Liver (tissue), 9 donors: ENCODE measurements around the gene RFPL1. TPM values are rescaled to one million over a fixed set of nuclear protein-coding genes. Genes with fewer than 3 reads are reported as not detected.
"Not testable (repeated sequence)": the region's sequence is repeated elsewhere in the genome, so short reads cannot be mapped to it uniquely, and the experiment has no call there.

Source experiments
- DNase-seq: peaks from one replicate; pipeline ENCODE4 v3.0.0-alpha.2; 2017; ENCODE audit warnings: low spot score
- H3K27ac ChIP-seq, 2 donors: one replicate each; pipeline ENCODE4 v1.7.0; 2013; ENCODE audit warnings: inconsistent platforms in 2 of 2, low read length in 2 of 2, control low read depth in 1 of 2, low read depth in 1 of 2, mild to moderate bottlenecking in 1 of 2
- H3K27me3 ChIP-seq, 4 donors: one replicate each; pipeline versions ENCODE4 v1.6.1 to v1.7.0; 2013; ENCODE audit warnings: low read length in 3 of 4, inconsistent platforms in 1 of 4, mild to moderate bottlenecking in 1 of 4, moderate library complexity in 1 of 4; ENCODE audit not compliant: control insufficient read depth in 4 of 4, insufficient read depth in 4 of 4
- H3K36me3 ChIP-seq, 4 donors: one replicate each; pipeline versions ENCODE4 v1.6.1 to v1.7.0; 2013; ENCODE audit warnings: low read length in 3 of 4, mild to moderate bottlenecking in 3 of 4, low read depth in 1 of 4, moderate library complexity in 1 of 4; ENCODE audit not compliant: control insufficient read depth in 4 of 4, insufficient read depth in 3 of 4
- H3K4me1 ChIP-seq, 4 donors: one replicate each; pipeline versions ENCODE4 v1.6.1 to v1.7.0; 2013; ENCODE audit warnings: low read length in 3 of 4, mild to moderate bottlenecking in 3 of 4, moderate library complexity in 1 of 4; ENCODE audit not compliant: control insufficient read depth in 4 of 4, insufficient read depth in 4 of 4
- H3K4me3 ChIP-seq, 3 donors: one replicate each; pipeline versions ENCODE4 v1.6.1 to v1.7.0; 2013; ENCODE audit warnings: low read length in 3 of 3, control low read depth in 1 of 3, low read depth in 1 of 3, mild to moderate bottlenecking in 1 of 3
- H3K9ac ChIP-seq, 2 donors: one replicate each; pipeline ENCODE4 v1.7.0; 2013; ENCODE audit warnings: low read length in 2 of 2, mild to moderate bottlenecking in 2 of 2, moderate library complexity in 2 of 2, control low read depth in 1 of 2, low read depth in 1 of 2
- H3K9me3 ChIP-seq, 4 donors: one replicate each; pipeline versions ENCODE4 v1.6.1 to v1.7.0; 2013; ENCODE audit warnings: low read length in 3 of 4; ENCODE audit not compliant: control insufficient read depth in 4 of 4
- EGR1 ChIP-seq, 2 donors: IDR thresholded peaks; 2 replicates each; pipeline ENCODE4 v1.6.1; 2016 to 2018; ENCODE audit warnings: antibody characterized with exemption in 2 of 2, low read depth in 2 of 2
- FOXA1 ChIP-seq: IDR thresholded peaks from 2 replicates; pipeline ENCODE4 v1.6.1; 2016; ENCODE audit warnings: antibody characterized with exemption
- FOXA2 ChIP-seq: IDR thresholded peaks from 2 replicates; pipeline ENCODE4 v1.6.1; 2016; ENCODE audit warnings: antibody characterized with exemption
- GABPA ChIP-seq, 2 donors: IDR thresholded peaks in 1 of 2; conservative IDR thresholded peaks in 1 of 2; 2 replicates each; pipeline ENCODE4 v1.6.1; 2016; ENCODE audit warnings: antibody characterized with exemption in 2 of 2, mild to moderate bottlenecking in 1 of 2, moderate library complexity in 1 of 2
- HNF4G ChIP-seq: IDR thresholded peaks from 2 replicates; pipeline ENCODE4 v1.6.1; 2016; ENCODE audit warnings: antibody characterized with exemption
- JUND ChIP-seq, 2 donors: IDR thresholded peaks; 2 replicates each; pipeline ENCODE4 v1.6.1; 2016; ENCODE audit warnings: antibody characterized with exemption in 2 of 2
- MAX ChIP-seq: IDR thresholded peaks from 2 replicates; pipeline ENCODE4 v1.6.1; 2016; ENCODE audit warnings: antibody characterized with exemption
- NR2F2 ChIP-seq: IDR thresholded peaks from 2 replicates; pipeline ENCODE4 v1.6.1; 2016; ENCODE audit warnings: antibody characterized with exemption
- RAD21 ChIP-seq, 2 donors: IDR thresholded peaks; 2 replicates each; pipeline ENCODE4 v1.6.1; 2016; ENCODE audit warnings: antibody characterized with exemption in 2 of 2, mild to moderate bottlenecking in 2 of 2
- SP1 ChIP-seq: IDR thresholded peaks from 2 replicates; pipeline ENCODE4 v1.6.1; 2018; ENCODE audit warnings: antibody characterized with exemption, mild to moderate bottlenecking
- YY1 ChIP-seq: IDR thresholded peaks from 2 replicates; pipeline ENCODE4 v1.6.1; 2016; ENCODE audit warnings: antibody characterized with exemption, mild to moderate bottlenecking
- WGBS: extraction: QIAGEN DNeasy Blood & Tissue Kit; methylation state at CpG from one replicate; pipeline ENCODE4 v1.1.7; 2013; 5-methylcytosine and 5-hydroxymethylcytosine counted together
- polyA plus RNA-seq, 2 donors: library from polyadenylated mRNA; stranded (reverse) in 1 of 2; unstranded in 1 of 2; fragments of 200-250 nt in 1 of 2; fragments of >200 nt in 1 of 2; fragmentation: Nextera tagmentation in 1 of 2; extraction: Ambion mirVana in 1 of 2; gene quantifications; one replicate each; pipeline versions ENCODE4 v1.2.1 to v1.2.3, GENCODE V29; 2013 to 2015
- total RNA-seq, 2 donors: library from RNA; depleted of rRNA; stranded (reverse); fragments of >200 nt; gene quantifications; one replicate each; pipeline ENCODE4 v1.2.3, GENCODE V29; 2014
- TF ChIP-seq, protein P1 (sequence below): fragments of 150-350 bp; IDR thresholded peaks from 2 replicates; pipeline ENCODE4 v1.5.1; 2017; ENCODE audit warnings: improper control_type of control experiment, low read depth, low read length; ENCODE audit not compliant: missing input control
- TF ChIP-seq, protein P2 (sequence below): IDR thresholded peaks from 2 replicates; pipeline ENCODE4 v1.6.1; 2016; ENCODE audit warnings: antibody characterized with exemption
- TF ChIP-seq, protein P3 (sequence below): IDR thresholded peaks from 2 replicates; pipeline ENCODE4 v1.6.1; 2016; ENCODE audit warnings: antibody characterized with exemption, mild to moderate bottlenecking
- donor health status: healthy.
- donor health status: healthy.
- donor health status: healthy.
- donor health status: healthy.
- donor health status: healthy.

The RFPL1 gene
- total and polyA plus RNA-seq, 4 donors: 1.0 TPM; not detected in 2

GRCh38 chr22:29412772-29413171, 25.6 kb upstream of the RFPL1 start:
- H3K9ac ChIP-seq, H3K27ac ChIP-seq, H3K9me3 ChIP-seq, H3K27me3 ChIP-seq, H3K4me3 ChIP-seq, H3K36me3 ChIP-seq, H3K4me1 ChIP-seq, DNase-seq: not testable (repeated sequence)
- TF ChIP-seq, protein P1, sequence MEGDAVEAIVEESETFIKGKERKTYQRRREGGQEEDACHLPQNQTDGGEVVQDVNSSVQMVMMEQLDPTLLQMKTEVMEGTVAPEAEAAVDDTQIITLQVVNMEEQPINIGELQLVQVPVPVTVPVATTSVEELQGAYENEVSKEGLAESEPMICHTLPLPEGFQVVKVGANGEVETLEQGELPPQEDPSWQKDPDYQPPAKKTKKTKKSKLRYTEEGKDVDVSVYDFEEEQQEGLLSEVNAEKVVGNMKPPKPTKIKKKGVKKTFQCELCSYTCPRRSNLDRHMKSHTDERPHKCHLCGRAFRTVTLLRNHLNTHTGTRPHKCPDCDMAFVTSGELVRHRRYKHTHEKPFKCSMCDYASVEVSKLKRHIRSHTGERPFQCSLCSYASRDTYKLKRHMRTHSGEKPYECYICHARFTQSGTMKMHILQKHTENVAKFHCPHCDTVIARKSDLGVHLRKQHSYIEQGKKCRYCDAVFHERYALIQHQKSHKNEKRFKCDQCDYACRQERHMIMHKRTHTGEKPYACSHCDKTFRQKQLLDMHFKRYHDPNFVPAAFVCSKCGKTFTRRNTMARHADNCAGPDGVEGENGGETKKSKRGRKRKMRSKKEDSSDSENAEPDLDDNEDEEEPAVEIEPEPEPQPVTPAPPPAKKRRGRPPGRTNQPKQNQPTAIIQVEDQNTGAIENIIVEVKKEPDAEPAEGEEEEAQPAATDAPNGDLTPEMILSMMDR: peak; percentile 37
- TF ChIP-seq RAD21 (IDR thresholded peaks at IDR 0.05): peak; percentile 50 to 63
- 28% methylated on average over 4 of the region's 4 CpGs for WGBS

DNA sequence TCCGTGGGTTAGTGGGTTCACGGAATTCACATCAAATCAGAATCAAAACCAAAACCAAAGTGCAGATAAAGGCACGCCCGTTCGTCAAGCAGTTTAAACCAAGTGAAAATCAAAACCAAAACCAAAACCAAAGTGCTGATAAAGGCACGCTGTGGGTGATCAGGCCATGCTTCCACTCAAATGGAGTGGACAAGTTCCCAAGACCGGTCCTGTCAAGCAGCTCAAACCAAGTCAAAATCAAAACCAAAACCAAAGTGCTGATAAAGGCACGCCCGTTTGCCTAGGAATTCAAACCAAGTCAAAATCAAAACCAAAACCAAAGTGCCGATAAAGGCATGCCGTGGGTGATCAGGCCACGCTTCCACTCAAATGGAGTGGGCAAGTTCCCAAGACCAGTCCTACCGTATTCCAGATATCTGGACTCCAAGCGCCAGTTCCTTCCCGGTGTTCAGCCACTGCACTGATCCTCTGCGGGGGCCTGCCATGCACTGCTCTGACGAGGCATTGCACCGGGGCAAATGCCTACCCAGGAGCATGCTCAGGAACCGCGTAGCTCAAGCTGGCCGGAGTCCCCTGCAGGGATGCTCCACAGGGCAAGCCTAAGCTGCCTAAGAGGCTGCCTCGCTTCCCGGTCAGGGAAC, 23.3 kb upstream of the RFPL1 start:
- H3K4me1 ChIP-seq, H3K27me3 ChIP-seq, H3K9me3 ChIP-seq, DNase-seq, H3K36me3 ChIP-seq: not testable (repeated sequence)
- TF ChIP-seq MAX (peak; percentile 94), NR2F2 (peak; percentile 18), YY1 (peak; percentile 53), SP1 (peak; percentile 12), GABPA (IDR thresholded peaks at IDR 0.05 in 1 of 2, conservative IDR thresholded peaks at IDR 0.05 in 1 of 2) (peak in 1 of 2 donors; percentile 22)
- WGBS: 13% methylated on average over 23 of the region's 23 CpGs
- H3K9ac ChIP-seq: peak overlapping the region; percentile 66 to 77
- peak overlapping the region; percentile 70 to 87 for H3K27ac ChIP-seq
- H3K4me3 ChIP-seq: peak overlapping the region; percentile 51 to 81 (median 54)

GRCh38 chr22:29418704-29419103, 19.7 kb upstream of the RFPL1 start:
- not testable (repeated sequence) for H3K9ac ChIP-seq, H3K4me3 ChIP-seq, H3K4me1 ChIP-seq, H3K27me3 ChIP-seq, H3K9me3 ChIP-seq, DNase-seq, H3K27ac ChIP-seq, H3K36me3 ChIP-seq
- 71% methylated on average over 5 of the region's 5 CpGs for WGBS

GRCh38 chr22:29426476-29426875, 11.9 kb upstream of the RFPL1 start:
- no peak overlapping the region for H3K9ac ChIP-seq
- no peak overlapping the region for H3K27ac ChIP-seq
- no peak for DNase-seq
- WGBS: 94% methylated on average over 7 of the region's 7 CpGs
- no peaks in the 10 kb centered on the region for H3K27me3 ChIP-seq
- H3K4me1 ChIP-seq: peaks cover 0 to 1% (median 0%) of the 10 kb centered on the region in 4 donors
- no peaks in the 10 kb centered on the region for H3K9me3 ChIP-seq
- no peak overlapping the region for H3K4me3 ChIP-seq
- no peak for TF ChIP-seq GABPA (IDR thresholded peaks at IDR 0.05 in 1 of 2, conservative IDR thresholded peaks at IDR 0.05 in 1 of 2)
- TF ChIP-seq, protein P2, sequence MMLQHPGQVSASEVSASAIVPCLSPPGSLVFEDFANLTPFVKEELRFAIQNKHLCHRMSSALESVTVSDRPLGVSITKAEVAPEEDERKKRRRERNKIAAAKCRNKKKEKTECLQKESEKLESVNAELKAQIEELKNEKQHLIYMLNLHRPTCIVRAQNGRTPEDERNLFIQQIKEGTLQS: no peak
- TF ChIP-seq, protein P3, sequence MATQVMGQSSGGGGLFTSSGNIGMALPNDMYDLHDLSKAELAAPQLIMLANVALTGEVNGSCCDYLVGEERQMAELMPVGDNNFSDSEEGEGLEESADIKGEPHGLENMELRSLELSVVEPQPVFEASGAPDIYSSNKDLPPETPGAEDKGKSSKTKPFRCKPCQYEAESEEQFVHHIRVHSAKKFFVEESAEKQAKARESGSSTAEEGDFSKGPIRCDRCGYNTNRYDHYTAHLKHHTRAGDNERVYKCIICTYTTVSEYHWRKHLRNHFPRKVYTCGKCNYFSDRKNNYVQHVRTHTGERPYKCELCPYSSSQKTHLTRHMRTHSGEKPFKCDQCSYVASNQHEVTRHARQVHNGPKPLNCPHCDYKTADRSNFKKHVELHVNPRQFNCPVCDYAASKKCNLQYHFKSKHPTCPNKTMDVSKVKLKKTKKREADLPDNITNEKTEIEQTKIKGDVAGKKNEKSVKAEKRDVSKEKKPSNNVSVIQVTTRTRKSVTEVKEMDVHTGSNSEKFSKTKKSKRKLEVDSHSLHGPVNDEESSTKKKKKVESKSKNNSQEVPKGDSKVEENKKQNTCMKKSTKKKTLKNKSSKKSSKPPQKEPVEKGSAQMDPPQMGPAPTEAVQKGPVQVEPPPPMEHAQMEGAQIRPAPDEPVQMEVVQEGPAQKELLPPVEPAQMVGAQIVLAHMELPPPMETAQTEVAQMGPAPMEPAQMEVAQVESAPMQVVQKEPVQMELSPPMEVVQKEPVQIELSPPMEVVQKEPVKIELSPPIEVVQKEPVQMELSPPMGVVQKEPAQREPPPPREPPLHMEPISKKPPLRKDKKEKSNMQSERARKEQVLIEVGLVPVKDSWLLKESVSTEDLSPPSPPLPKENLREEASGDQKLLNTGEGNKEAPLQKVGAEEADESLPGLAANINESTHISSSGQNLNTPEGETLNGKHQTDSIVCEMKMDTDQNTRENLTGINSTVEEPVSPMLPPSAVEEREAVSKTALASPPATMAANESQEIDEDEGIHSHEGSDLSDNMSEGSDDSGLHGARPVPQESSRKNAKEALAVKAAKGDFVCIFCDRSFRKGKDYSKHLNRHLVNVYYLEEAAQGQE: no peak
- no peak for TF ChIP-seq FOXA2
- no peak for TF ChIP-seq JUND (IDR thresholded peaks at IDR 0.05)
- no peak for TF ChIP-seq NR2F2
- TF ChIP-seq FOXA1: no peak
- no peak for TF ChIP-seq YY1
- TF ChIP-seq SP1: no peak
- no peak for TF ChIP-seq EGR1 (IDR thresholded peaks at IDR 0.05; ENCODE audit: low read depth in 2 of 2)
- no peak for TF ChIP-seq MAX
- TF ChIP-seq HNF4G: no peak
- H3K36me3 ChIP-seq: no peaks in the 10 kb centered on the region
